CMK (cell line): Measurements from ENCODE around the gene SEC23A.
"Not testable (repeated sequence)": the region's sequence is repeated elsewhere in the genome, so short reads cannot be mapped to it uniquely, and the experiment has no call there.

Experiments
- DNase-seq: peaks from one replicate; pipeline ENCODE4 v3.0.0-alpha.2; 2010; ENCODE audit warnings: low read depth

SEC23A gene

DNA sequence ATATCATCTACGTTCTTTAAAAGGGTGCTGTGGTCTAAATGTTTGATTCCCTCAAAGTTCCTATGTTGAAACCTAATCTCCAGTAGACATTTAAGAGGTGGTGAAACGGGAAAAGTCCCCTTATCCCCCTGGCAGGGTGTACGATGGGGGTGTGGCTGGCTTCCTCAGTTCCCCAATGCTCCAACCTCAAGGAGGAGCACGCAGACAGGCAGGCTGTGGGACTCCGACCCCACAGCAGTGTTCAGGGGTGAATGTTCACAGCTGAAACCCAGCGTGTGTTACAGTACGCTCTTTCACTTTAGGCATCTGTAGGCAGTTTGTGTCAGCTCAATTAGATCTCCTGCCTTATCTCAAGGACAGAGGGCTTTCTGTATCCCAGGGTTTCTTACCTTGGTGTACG, 73.2 kb downstream of the SEC23A start:
- no peak for DNase-seq

- no peak for DNase-seq
Measured at GRCh38 chr14:39028620-39029019, 74.4 kb downstream of the SEC23A start.

GRCh38 chr14:39025810-39026627, 77.0 kb downstream of the SEC23A start:
- no peak for DNase-seq

DNA sequence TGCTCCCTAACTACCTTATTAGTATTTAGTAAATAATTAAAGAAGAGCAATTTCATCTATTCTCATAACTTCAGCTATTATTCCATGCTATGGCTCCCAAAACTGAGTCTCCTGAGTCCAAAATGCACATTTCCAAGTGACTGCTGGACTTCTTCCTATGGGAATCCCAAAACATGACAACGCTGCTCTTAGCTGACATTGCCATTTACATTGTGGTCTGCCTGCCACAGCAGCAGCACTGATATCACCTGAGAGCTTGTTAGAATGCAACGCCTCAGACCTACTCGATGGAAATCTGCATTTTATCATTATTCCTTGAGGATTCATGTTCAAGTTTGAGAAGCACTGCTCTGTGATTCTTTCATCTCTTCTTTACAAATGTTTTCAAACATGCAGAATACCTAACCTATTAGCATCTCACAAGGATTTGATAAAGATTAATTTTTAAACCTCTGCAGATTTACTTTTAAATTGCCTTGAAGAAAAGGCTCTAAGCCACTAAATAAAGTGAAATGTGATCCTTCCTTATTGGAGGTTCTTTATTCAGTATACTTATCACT, 77.7 kb downstream of the SEC23A start:
- DNase-seq: no peak

DNA sequence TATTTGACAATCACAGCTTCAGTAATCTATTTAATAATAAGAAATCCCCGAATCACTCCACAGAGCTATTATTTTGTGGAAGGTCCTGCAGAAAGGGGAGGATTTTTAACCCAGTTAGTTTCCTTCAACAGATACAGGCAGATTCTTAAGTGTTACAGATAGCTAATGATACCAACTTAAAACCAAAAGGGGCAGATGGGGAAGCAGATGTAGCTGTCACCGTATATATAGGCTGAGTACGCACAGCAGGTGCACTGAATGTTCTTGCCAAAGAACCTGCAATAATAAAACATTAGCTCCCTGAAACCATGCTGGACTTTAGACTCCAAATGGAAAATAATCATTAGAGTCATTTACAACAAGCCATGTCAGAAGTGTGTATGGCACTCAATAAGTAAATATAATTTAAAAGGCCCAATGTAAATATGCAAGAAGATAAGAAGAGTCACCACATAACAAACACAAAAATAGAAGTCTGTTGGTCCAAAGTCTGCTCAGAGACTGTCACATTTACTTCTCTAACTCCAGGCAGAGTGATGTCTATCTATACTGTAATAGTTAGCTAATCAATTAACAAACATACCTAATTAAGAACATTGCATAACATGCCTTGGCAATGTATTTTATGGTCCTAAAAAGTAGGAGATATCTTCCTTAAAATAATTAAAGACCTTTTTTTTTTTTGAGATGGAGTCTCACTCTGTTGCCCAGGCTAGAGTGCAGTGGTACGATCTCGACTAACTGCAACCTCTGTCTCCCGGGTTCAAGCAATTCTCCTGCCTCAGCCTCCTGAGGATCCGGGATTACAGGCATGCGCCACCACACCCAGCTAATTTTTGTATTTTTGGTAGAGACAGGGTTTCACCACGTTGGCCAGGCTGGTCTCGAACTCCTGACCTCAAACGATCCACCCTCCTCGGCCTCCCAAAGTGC, 78.8 kb downstream of the SEC23A start:
- no peak for DNase-seq

- not testable (repeated sequence) for DNase-seq
Measured at GRCh38 chr14:39017096-39018016, 85.7 kb downstream of the SEC23A start.

- DNase-seq: no peak
Measured at GRCh38 chr14:39016733-39017095, 86.3 kb downstream of the SEC23A start.

DNA sequence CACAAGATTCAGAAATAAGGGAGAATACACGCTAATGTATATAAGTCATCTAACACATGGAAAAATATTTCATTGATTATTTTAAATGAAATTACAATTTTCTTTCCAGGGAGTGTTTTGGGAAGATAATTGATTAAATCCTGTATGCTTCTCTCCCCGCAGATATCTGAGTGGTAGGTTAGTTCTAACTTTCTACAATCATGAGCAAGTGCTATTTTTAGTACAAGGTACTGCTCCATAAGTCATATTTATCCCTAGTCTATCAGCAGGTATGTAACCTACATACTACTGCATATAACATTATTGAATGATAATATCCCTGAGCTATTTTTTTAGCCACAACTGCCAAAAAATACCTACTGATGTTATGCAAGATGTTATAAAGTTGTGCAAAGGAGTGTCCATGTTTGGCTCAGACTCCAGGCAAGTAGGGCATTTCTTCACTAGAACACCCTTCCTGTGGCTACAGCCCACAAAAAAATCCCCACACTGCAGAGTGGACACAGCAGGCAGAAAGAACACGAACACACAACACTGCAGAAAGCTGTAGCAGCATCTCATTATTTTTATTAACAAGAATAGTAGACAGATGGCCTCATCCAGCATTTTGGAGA, 87.0 kb downstream of the SEC23A start:
- DNase-seq: no peak

DNA sequence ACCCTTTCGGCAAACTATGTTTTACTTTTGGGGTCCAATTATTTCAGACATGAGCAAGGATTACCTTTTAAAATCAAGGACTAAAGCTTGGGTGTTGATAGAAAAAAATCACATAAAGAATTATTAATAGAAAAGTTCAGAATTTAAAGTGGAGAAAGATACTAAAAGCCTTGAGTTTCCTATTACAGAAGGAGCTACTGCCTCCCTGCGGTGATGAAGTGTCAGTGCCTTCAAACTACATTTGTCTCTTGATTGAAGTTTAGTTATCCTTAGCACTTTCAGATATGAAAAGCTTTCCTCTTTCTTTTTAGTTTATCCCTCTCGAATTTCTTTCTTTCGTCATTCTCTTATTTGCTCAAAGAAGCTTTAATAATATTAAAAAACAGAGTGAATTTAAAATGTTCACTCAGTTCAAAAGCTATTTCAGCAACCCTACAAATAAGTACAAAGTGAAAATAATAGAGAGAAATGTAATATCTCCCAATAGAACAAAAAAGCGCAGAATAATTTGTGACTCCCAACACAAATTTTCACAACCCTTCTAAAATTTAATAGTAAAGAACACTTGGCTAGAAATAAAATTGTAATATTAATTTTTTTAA, 87.6 kb downstream of the SEC23A start:
- no peak for DNase-seq

GRCh38 chr14:39014460-39014859, 88.6 kb downstream of the SEC23A start:
- DNase-seq: no peak

DNA sequence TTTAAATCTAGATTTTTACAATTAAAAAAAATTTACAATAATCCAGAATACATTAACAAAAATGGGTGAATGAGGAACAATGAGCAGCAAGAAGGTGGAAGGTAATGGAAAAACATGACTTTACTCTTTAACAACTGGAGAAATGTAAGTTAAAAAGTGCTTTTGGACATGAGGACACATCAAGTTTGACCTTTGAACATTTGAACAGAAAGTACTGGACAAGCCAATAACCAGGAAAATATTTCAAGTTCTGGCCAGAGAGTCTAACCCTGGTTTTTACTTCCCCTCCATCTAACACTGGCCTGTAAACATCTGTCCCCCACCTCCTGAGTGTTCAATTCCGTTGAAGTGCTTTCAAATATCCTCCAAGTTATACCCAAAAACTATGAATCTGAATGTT, 94.1 kb downstream of the SEC23A start:
- not testable (repeated sequence) for DNase-seq

DNA sequence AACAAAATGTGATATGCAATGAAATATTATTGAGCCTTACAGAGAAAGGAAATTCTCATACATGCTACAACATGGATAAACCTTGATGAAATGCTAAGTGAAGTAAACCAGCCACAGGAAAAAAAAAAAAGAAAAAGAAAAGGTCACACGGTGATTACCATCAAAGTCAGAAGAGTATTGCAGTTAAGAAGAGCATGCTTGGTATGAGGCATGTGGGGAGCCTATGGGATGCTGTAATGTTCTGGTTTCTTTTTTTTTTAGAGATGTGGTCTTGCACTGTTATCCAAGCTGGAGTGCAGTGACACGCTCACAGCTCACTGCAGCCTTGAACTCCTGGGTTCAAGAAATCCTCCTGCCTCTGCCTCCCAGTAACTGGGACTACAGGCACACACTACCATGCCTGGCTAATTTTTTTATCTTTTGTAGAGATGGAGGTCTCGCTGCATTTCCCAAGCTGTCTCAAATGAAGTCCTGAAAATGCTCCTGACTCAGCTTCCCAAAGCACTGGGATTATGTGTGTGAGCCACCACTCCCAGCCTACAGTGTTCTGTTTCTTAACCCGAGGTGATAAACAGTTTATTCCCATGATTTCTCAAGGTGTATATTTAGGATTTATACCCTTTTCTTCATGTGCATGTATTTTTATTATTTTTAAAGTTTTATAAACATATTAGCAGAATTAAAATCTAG, 96.2 kb downstream of the SEC23A start:
- DNase-seq: no peak

DNA sequence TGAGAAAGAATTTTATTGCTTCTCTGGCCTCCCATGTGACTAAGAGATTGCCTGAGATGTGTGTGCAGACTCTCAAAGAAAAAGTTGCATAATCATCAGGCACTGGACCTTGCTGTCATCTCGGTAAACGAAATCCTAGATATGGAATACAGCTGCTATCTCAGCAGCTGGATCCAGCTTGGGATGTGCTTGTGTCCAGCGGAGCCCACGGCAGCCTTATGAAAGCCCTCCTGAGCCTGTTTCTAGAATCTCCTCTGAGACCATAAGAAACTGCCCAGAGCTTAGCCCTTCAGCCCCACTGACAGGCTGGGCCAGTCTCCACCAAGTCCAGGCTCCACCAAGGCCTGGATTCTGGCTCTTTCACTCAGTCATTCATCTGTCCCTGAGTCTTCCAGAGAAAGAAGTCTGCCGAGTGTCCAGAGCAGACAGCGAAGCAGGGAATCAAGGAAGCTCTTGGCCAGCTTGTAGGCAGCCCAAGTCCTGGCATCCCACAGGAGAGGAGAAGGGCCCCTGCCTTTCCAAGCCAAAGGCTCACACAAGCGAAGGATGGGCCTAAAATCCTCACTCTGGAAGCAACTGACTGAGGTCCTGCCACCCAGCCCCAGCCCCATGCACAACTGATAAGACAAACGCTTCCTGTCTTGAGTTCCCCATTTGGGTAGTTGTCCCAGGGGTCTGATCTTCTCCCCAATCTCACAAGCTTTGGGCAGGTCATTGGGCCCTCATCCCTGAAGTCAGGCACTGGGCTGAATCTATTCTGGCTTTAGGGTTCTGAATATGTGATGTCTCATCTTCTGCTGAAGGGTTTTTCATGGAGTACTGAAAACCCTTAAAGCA, 97.8 kb downstream of the SEC23A start:
- no peak for DNase-seq

DNA sequence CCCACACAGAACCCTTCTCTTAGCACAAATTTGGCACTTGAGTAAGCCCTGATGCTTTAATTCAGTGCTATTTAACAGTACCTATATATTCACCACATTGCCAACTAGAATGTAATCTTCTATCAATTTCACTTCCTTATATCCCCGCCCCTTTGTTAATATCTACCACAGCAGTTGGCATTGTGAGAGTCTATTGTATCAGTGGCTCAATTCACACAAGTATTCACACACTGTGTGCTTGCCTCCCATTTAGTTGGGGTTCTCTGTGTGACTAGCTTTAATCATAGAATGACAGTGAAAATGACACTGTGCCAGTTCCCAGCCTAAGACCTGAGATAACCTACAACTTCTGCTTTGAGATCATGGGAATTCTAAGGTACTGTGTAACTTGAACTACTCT, 103.1 kb downstream of the SEC23A start:
- no peak for DNase-seq

DNA sequence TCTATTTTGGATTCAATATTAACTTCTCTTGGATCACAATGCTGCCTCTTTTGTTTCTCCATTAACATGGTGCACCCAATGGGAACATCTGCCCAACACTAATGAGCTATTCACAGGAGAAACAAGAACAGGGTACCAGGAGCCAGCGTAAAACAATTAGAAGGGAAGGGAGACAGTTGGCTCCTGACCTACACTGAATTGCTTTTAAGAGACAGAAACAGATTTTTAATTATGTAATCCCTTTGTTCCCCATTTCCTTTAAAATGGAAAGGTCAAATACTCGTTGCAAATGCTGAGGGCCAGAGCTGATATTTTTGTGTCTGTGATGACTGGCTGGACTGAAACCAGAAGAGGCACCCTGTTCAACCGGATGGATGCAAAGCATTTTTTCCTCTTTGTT, 108.3 kb downstream of the SEC23A start:
- DNase-seq: no peak

GRCh38 chr14:38993981-38994380, 109.1 kb downstream of the SEC23A start:
- no peak for DNase-seq

DNA sequence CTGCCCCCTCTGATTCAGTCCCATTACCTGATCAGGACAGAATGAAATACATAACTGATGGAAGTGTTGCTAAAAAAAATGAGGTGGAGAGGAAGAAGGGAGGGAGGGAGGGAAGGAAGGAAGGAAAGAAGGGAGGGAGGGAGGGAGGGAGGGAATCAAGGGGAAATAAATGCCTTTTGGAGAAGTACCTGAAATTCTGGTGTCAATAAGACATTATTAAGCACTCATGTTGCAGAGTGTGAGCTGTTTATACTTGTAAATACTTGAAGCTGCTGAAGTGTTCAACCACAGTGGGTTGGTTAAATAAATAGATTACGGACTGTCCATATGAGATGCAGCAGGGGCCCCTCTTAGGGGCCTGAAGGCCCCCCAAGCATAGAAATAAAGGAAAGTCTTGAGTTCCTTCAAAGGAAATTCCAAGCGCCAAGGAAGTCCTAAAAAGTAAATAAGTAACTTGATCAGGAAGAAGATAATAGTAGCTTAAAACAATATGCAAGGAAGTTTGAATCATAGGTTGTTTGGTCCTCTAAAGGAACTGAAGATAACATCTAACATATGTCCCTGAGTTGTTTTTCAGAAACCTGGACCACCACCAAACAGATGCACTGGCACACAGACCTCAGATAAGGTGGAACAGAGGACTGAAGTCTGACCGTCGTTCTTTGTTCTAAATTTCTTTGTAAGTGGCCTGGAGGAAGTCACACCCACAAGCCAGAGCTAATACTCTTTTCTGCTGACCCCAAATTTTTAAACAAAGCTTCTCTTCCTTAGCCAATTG, 110.8 kb downstream of the SEC23A start:
- DNase-seq: no peak

- no peak for DNase-seq
Measured at GRCh38 chr14:38991299-38991698, 111.7 kb downstream of the SEC23A start.
